PC-9 (cell line): Measurements from ENCODE around the gene CTNS. TPM values are rescaled to one million over a fixed set of nuclear protein-coding genes. Genes with fewer than 3 reads are reported as not detected.
"Not testable (repeated sequence)": the region's sequence is repeated elsewhere in the genome, so short reads cannot be mapped to it uniquely, and the experiment has no call there.

Experiments used
- BruUV-seq: library from RNA; stranded (reverse); fragments of 400-500 nt; replicated peaks from 2 replicates; lab custom pipeline; 2021; lab: Mats Ljungman, UMichigan
- CTCF ChIA-PET: fragments of 300-600 bp; sonication (Branson Sonifier 250); formaldehyde crosslinking; loops from one replicate; lab custom pipeline; 2022; ENCODE audit warnings: antibody characterized with exemption; lab: Charles Lee
- POLR2A ChIA-PET: fragments of 300-600 bp; sonication (Branson Sonifier 250); formaldehyde crosslinking; loops from one replicate; lab custom pipeline; 2022; ENCODE audit warnings: antibody characterized with exemption; ENCODE audit not compliant: unreplicated experiment; lab: Charles Lee
- DNase-seq, 2 experiments: peaks; one replicate each; pipeline versions ENCODE4 v3.0.0 to v3.0.0-alpha.2; 2015 to 2022; ENCODE audit warnings: mixed read lengths in 1 of 2
- H2AFZ ChIP-seq: fragments of 200-600 bp; sonication (generic); 2 replicates; pipeline ENCODE4 v1.8.1; 2017; ENCODE audit warnings: antibody characterized with exemption
- H3F3A ChIP-seq: fragments of 200-600 bp; sonication (generic); 2 replicates; pipeline ENCODE4 v1.8.1; 2017; ENCODE audit warnings: antibody characterized with exemption, mild to moderate bottlenecking, low read depth; ENCODE audit not compliant: insufficient read depth
- H3K27ac ChIP-seq: fragments of 200-600 bp; sonication (generic); 2 replicates; pipeline ENCODE4 v1.6.1; 2016; ENCODE audit warnings: mixed run types
- H3K27me3 ChIP-seq: fragments of 200-600 bp; sonication (generic); 2 replicates; pipeline ENCODE4 v1.6.1; 2016; ENCODE audit warnings: low read depth, mixed run types; ENCODE audit not compliant: insufficient read depth
- H3K36me3 ChIP-seq: fragments of 200-600 bp; sonication (generic); 2 replicates; pipeline ENCODE4 v1.6.1; 2016; ENCODE audit warnings: low read depth, mixed run types
- H3K4me1 ChIP-seq: fragments of 200-600 bp; sonication (generic); replicated peaks from 2 replicates; pipeline ENCODE4 v1.6.1; 2016; ENCODE audit warnings: mixed run types; ENCODE audit not compliant: insufficient read depth
- H3K4me2 ChIP-seq: fragments of 200-600 bp; sonication (generic); 2 replicates; pipeline ENCODE4 v1.6.1; 2017; ENCODE audit warnings: mixed run types
- H3K4me3 ChIP-seq: fragments of 200-600 bp; sonication (generic); 2 replicates; pipeline ENCODE4 v1.6.1; 2016; ENCODE audit warnings: mixed run types
- H3K79me2 ChIP-seq: fragments of 200-600 bp; sonication (generic); 2 replicates; pipeline ENCODE4 v1.6.1; 2017; ENCODE audit warnings: low read depth, mixed run types
- H3K9me2 ChIP-seq: fragments of 200-600 bp; sonication (generic); 2 replicates; pipeline ENCODE4 v1.8.1; 2017; ENCODE audit warnings: mild to moderate bottlenecking; ENCODE audit not compliant: insufficient read depth
- H3K9me3 ChIP-seq: fragments of 200-600 bp; sonication (generic); 2 replicates; pipeline ENCODE4 v1.8.1; 2016; ENCODE audit warnings: low read depth; ENCODE audit not compliant: insufficient read depth
- H4K20me1 ChIP-seq: fragments of 200-600 bp; sonication (generic); 2 replicates; pipeline ENCODE4 v1.8.1; 2017; ENCODE audit not compliant: insufficient read depth
- EZH2 ChIP-seq: fragments of 200-600 bp; sonication (generic); IDR thresholded peaks from 2 replicates; pipeline ENCODE4 v1.8.0; 2017; ENCODE audit warnings: antibody characterized with exemption, low read depth
- intact Hi-C: fragments of 100-400 bp; cut with micrococcal nuclease; formaldehyde crosslinking; loops from one replicate; pipeline ENCODE4 v1.10.0; 2022; ENCODE audit not compliant: unreplicated experiment
- total RNA-seq: library from RNA; stranded (reverse); gene quantifications from 2 replicates; pipeline ENCODE4 v1.2.3, GENCODE V29; 2021
- TF ChIP-seq, protein P1 (sequence below): fragments of 200-600 bp; sonication (generic); conservative IDR thresholded peaks from 2 replicates; pipeline ENCODE4 v1.6.1; 2017; ENCODE audit warnings: mixed run types, antibody characterized with exemption, mild to moderate bottlenecking, moderate library complexity

The CTNS gene
- total RNA-seq, 1 experiment from 2014 or later = 12.5 TPM

DNA sequence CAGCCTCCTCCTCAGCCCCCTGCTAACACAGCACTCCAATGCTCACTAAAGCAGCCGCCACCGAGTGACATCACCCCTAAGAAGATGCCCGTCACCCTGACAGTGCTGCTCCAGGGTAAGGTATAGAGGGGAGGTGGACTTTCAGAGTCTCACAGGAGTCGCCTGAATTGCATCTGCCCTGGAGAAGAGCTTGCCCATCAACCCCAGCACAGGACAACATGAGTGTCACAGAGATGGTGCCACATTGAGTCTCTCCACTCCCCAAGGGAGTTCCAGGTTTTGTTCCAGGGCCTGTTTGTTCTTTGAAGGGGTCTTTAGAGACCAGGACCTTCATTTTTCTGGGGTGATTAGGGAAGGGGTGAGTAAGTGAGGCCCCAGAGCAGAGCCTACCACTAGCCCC, 61.6 kb downstream of the CTNS start:
- Histone ChIP-seq H4K20me1 (no peaks in the 10 kb centered on the region), H3K79me2 (peaks cover 25% of the 10 kb centered on the region), H3F3A (0 out of 2 replicates have a peak, but pooled peaks cover 3% of the 10 kb centered on the region), H3K9me3 (no peaks in the 10 kb centered on the region), H3K4me3 (no peak overlapping the region), H3K36me3 (no peaks in the 10 kb centered on the region), H3K4me2 (no peak overlapping the region), H3K9me2 (no peaks in the 10 kb centered on the region), H3K27ac (no peak overlapping the region), H2AFZ (no peak overlapping the region), H3K27me3 (no peaks in the 10 kb centered on the region), H3K4me1 (peaks cover 12% of the 10 kb centered on the region)
- CTCF ChIA-PET = interaction anchor here (0.5 kb wide), 1 partner anchor 540 kb away, joined by 3 read pairs; no protein-coding TSS in a partner anchor
- intact Hi-C loops = no loop called here
- no peak for TF ChIP-seq EZH2
- TF ChIP-seq, protein P1, sequence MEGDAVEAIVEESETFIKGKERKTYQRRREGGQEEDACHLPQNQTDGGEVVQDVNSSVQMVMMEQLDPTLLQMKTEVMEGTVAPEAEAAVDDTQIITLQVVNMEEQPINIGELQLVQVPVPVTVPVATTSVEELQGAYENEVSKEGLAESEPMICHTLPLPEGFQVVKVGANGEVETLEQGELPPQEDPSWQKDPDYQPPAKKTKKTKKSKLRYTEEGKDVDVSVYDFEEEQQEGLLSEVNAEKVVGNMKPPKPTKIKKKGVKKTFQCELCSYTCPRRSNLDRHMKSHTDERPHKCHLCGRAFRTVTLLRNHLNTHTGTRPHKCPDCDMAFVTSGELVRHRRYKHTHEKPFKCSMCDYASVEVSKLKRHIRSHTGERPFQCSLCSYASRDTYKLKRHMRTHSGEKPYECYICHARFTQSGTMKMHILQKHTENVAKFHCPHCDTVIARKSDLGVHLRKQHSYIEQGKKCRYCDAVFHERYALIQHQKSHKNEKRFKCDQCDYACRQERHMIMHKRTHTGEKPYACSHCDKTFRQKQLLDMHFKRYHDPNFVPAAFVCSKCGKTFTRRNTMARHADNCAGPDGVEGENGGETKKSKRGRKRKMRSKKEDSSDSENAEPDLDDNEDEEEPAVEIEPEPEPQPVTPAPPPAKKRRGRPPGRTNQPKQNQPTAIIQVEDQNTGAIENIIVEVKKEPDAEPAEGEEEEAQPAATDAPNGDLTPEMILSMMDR = no peak
- no TSS peak for BruUV-seq
- DNase-seq = no peak
- POLR2A ChIA-PET = no interaction called here

DNA sequence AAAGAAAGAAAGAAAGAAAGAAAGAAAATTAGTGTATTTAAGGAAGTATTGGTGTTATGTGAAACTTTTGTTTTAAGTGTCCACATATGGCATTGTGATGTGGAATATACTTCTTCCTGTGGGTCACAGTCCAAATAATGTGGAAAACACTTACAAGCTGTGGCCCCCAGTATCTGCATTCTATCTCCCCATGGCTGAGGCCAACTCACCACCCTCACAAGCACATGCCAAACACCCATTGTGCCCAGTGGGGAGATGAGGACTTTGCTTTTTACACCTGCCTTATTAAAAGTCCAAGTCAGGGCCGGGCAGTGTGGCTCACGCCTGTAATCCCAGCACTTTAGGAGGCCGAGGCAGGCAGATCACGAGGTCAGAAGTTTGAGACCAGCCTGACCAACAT, 63.4 kb downstream of the CTNS start:
- peaks cover 9% of the 10 kb centered on the region; the same call in 1 of the 2 replicates for H3K79me2 ChIP-seq
- no peak overlapping the region for H3K27ac ChIP-seq
- H3K9me3 ChIP-seq = no peaks in the 10 kb centered on the region
- no peak overlapping the region for H3K4me3 ChIP-seq
- CTCF ChIA-PET = no interaction called here
- H3F3A ChIP-seq = no peaks in the 10 kb centered on the region
- no peak overlapping the region for H2AFZ ChIP-seq
- no peak for TF ChIP-seq EZH2
- TF ChIP-seq, protein P1 = no peak
- H4K20me1 ChIP-seq = no peaks in the 10 kb centered on the region
- H3K4me2 ChIP-seq = no peak overlapping the region
- POLR2A ChIA-PET = no interaction called here
- H3K9me2 ChIP-seq = no peaks in the 10 kb centered on the region
- intact Hi-C loops = no loop called here
- H3K4me1 ChIP-seq = no peaks in the 10 kb centered on the region
- no peaks in the 10 kb centered on the region for H3K27me3 ChIP-seq
- no TSS peak for BruUV-seq
- no peak for DNase-seq
- no peaks in the 10 kb centered on the region for H3K36me3 ChIP-seq

DNA sequence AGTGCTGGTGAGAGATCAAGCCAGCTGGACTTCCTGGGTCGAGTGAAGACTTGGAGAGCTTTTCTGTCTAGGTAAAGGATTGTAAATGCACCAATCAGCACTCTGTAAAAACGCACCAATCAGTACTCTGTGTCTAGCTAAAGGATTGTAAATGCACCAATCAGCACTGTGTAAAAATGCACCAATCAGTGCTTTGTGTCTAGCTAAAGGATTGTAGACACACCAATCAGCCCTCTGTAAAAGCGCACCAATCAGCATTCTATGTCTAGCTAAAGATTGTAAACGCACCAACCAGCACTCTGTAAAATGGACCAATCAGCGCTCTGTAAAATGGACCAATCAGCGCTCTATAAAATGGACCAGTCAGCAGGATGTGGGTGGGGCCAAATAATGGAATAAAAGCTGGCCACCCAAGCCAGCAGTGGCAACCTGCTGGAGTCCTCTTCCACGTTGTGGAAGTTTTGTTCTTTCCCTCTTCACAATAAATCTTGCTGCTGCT, 65.5 kb downstream of the CTNS start:
- H3K9me2 ChIP-seq, intact Hi-C loops, H3K4me3 ChIP-seq, H4K20me1 ChIP-seq, DNase-seq, H3K27ac ChIP-seq, H3K79me2 ChIP-seq, H3K9me3 ChIP-seq, H2AFZ ChIP-seq, BruUV-seq, H3K4me2 ChIP-seq, H3K36me3 ChIP-seq, POLR2A ChIA-PET, H3K27me3 ChIP-seq, H3F3A ChIP-seq, H3K4me1 ChIP-seq: not testable (repeated sequence)
- CTCF ChIA-PET = interaction anchor here (0.5 to 0.6 kb wide), 2 partner anchors 36 to 776 kb away, joined by 5 to 6 read pairs; no protein-coding TSS in a partner anchor
